KMS-11 (cell line): Measurements from ENCODE around the gene LRRC45.

Source experiments
- H2AFZ ChIP-seq: fragments of 200-600 bp; sonication (generic); 2 replicates; pipeline ENCODE4 v1.6.1; 2016; ENCODE audit warnings: antibody characterized with exemption, mixed run types, low read depth
- H3K27ac ChIP-seq: fragments of 200-600 bp; sonication (generic); 2 replicates; pipeline ENCODE4 v1.6.1; 2016; ENCODE audit warnings: mild to moderate bottlenecking, mixed run types
- H3K27me3 ChIP-seq: fragments of 200-600 bp; sonication (generic); 2 replicates; pipeline ENCODE4 v1.6.1; 2017; ENCODE audit warnings: mild to moderate bottlenecking, low read depth, mixed run types, moderate library complexity; ENCODE audit not compliant: insufficient read depth
- H3K36me3 ChIP-seq: fragments of 200-600 bp; sonication (generic); 2 replicates; pipeline ENCODE4 v1.6.1; 2017; ENCODE audit warnings: mild to moderate bottlenecking, mixed run types; ENCODE audit not compliant: insufficient read depth
- H3K4me1 ChIP-seq: fragments of 200-600 bp; sonication (generic); 2 replicates; pipeline ENCODE4 v1.6.1; 2016; ENCODE audit warnings: mild to moderate bottlenecking, low read depth, mixed run types; ENCODE audit not compliant: poor library complexity, severe bottlenecking
- H3K4me2 ChIP-seq: fragments of 200-600 bp; sonication (generic); 2 replicates; pipeline ENCODE4 v1.7.0; 2016; ENCODE audit warnings: mild to moderate bottlenecking, mixed run types
- H3K4me3 ChIP-seq: fragments of 200-600 bp; sonication (generic); IDR thresholded peaks from 2 replicates; pipeline ENCODE4 v1.6.1; 2017; ENCODE audit warnings: low read depth, low read length, mixed read lengths; ENCODE audit not compliant: insufficient read depth
- H3K79me2 ChIP-seq: fragments of 200-600 bp; sonication (generic); 2 replicates; pipeline ENCODE4 v1.6.1; 2016; ENCODE audit warnings: low read depth, mixed run types; ENCODE audit not compliant: insufficient read depth
- H3K9ac ChIP-seq: fragments of 200-600 bp; sonication (generic); 2 replicates; pipeline ENCODE4 v1.6.1; 2016; ENCODE audit warnings: mild to moderate bottlenecking, mixed run types
- H4K20me1 ChIP-seq: fragments of 200-600 bp; sonication (generic); 2 replicates; pipeline ENCODE4 v1.6.1; 2016; ENCODE audit warnings: mild to moderate bottlenecking, mixed run types; ENCODE audit not compliant: insufficient read depth
- TF ChIP-seq, protein P1 (sequence below): fragments of 200-600 bp; sonication (generic); conservative IDR thresholded peaks from 2 replicates; pipeline ENCODE4 v1.6.1; 2017; ENCODE audit warnings: low read depth, mild to moderate bottlenecking, antibody characterized with exemption, low read length, moderate library complexity, mixed read lengths

Gene LRRC45

DNA sequence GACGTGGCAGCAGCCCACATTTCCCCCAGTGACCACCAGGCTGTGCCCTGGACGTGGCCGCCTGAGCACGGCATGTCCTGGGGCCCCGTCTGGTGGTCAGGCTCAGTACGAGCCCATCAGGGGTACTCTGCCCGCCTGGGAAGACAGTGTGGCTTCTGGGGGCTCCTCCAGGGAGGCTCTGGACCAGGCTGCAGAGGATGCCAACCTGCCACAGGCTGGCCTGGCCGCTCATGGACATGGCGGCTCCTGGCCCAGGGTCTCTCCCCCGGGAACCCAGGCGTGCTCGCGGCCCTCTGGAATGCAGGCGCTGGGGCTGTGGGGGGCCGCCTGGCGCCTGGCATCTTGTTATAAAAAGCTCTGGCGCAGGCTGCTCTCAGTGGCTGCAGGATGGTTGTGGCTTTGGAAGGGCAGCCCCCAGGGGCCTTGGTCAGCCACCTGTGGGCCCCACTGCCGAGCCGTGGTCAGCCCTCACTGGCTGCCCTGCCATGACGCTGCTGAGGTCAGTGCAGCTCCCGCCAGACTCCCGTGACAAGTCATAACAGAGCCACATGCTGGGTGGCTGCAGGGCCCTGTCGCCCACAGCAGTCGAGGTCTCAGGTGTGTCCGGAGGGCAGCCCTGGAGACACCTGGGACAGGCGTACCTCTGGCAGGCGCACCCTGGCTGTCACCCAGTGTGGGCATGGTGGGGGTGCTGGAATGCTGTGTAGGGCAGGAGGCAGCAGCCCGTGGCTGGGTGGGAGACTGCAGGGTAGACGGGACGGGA, 15.4 kb upstream of the LRRC45 start:
- TF ChIP-seq, protein P1, sequence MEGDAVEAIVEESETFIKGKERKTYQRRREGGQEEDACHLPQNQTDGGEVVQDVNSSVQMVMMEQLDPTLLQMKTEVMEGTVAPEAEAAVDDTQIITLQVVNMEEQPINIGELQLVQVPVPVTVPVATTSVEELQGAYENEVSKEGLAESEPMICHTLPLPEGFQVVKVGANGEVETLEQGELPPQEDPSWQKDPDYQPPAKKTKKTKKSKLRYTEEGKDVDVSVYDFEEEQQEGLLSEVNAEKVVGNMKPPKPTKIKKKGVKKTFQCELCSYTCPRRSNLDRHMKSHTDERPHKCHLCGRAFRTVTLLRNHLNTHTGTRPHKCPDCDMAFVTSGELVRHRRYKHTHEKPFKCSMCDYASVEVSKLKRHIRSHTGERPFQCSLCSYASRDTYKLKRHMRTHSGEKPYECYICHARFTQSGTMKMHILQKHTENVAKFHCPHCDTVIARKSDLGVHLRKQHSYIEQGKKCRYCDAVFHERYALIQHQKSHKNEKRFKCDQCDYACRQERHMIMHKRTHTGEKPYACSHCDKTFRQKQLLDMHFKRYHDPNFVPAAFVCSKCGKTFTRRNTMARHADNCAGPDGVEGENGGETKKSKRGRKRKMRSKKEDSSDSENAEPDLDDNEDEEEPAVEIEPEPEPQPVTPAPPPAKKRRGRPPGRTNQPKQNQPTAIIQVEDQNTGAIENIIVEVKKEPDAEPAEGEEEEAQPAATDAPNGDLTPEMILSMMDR: no peak
- Histone ChIP-seq H3K4me3 (no peak overlapping the region), H3K9ac (no peak overlapping the region), H3K27ac (no peak overlapping the region), H3K27me3 (no peaks in the 10 kb centered on the region), H3K4me1 (no peaks in the 10 kb centered on the region), H3K4me2 (no peak overlapping the region), H4K20me1 (no peaks in the 10 kb centered on the region), H3K36me3 (no peaks in the 10 kb centered on the region), H2AFZ (no peak overlapping the region), H3K79me2 (no peaks in the 10 kb centered on the region)

DNA sequence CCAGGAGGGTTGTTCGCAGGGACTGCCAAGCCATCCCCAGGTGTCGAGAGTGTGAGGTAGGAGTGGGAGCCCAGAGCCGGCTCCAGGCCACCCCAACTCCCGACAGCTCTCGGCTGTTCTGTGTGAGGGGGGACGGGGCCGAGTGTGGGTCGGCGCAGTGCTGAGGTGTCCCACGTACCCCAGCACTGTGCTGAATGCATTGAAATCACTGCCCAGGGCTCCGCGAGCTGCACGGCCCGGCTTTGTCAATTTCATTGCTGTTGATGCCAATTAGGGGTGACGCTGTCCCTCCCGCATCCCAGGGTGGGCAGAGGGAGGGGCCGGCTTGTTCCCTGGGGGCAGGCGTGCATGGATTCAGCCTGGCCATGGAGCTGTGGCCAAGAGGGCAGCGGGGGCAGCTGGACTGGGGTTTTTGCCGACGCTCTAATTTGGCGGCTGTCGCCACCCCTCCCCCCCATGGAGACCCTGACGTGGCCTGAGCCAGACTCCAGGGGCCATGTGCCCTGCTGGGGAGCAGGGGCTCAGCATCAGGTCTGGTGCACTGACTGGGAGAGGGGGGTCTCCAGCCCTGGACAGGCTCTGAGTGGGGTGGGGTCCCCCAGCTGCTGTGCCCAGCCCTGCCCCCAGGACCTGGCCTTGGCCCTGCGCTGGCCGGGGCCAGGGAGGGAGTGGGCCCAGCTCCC, 14.7 kb upstream of the LRRC45 start:
- Histone ChIP-seq H4K20me1 (no peaks in the 10 kb centered on the region), H3K4me1 (no peaks in the 10 kb centered on the region), H3K79me2 (no peaks in the 10 kb centered on the region), H3K4me3 (no peak overlapping the region), H3K27ac (no peak overlapping the region), H3K36me3 (no peaks in the 10 kb centered on the region), H3K9ac (no peak overlapping the region), H3K27me3 (no peaks in the 10 kb centered on the region), H2AFZ (no peak overlapping the region), H3K4me2 (no peak overlapping the region)
- TF ChIP-seq, protein P1: no peak

DNA sequence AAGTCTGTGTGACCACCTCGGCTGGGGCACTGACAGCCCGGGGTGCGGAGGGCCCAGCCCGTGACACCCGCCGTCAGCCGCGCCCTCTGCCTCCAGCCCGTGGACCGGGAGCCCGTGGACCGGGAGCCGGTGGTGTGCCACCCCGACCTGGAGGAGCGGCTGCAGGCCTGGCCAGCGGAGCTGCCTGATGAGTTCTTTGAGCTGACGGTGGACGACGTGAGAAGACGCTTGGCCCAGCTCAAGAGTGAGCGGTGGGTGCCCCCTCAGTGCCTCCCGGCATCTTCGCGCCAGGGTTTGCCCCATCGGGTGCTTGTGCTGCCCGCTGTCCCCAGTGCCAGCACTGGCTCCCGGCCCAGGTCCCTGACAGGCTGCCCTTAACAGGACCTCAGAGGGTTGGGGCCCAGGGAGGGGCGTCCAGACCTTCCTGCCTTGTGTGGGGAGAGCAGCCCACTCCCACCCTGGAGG, 14.1 kb upstream of the LRRC45 start:
- no peaks in the 10 kb centered on the region for H3K36me3 ChIP-seq
- no peaks in the 10 kb centered on the region for H3K4me1 ChIP-seq
- H3K79me2 ChIP-seq: no peaks in the 10 kb centered on the region
- H4K20me1 ChIP-seq: no peaks in the 10 kb centered on the region
- H3K27me3 ChIP-seq: no peaks in the 10 kb centered on the region
- no peak overlapping the region for H2AFZ ChIP-seq
- no peak overlapping the region for H3K4me3 ChIP-seq
- H3K4me2 ChIP-seq: no peak overlapping the region
- TF ChIP-seq, protein P1: no peak
- no peak overlapping the region for H3K9ac ChIP-seq
- H3K27ac ChIP-seq: no peak overlapping the region

DNA sequence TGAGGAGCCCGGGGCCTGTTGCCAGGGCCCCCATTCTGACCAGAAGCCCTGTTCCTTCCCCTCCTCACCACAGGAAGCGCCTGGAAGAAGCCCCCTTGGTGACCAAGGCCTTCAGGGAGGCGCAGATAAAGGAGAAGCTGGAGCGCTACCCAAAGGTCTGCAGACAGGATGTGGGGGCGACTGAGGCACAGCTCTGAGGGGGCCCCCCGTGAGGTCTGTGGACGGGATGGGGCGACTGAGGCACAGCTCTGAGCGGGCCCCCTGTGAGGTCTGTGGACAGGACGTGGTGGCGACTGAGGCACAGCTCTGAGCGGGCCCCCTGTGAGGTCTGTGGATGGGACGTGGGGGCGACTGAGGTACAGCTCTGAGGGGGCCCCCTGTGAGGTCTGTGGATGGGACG, 13.7 kb upstream of the LRRC45 start:
- Histone ChIP-seq H3K4me3 (no peak overlapping the region), H3K4me2 (no peak overlapping the region), H2AFZ (no peak overlapping the region), H3K36me3 (no peaks in the 10 kb centered on the region), H3K27me3 (no peaks in the 10 kb centered on the region), H3K4me1 (no peaks in the 10 kb centered on the region), H3K27ac (no peak overlapping the region), H4K20me1 (no peaks in the 10 kb centered on the region), H3K9ac (no peak overlapping the region), H3K79me2 (no peaks in the 10 kb centered on the region)
- TF ChIP-seq, protein P1: no peak
